ENCODE measurements around the gene PSMC6.

DNA sequence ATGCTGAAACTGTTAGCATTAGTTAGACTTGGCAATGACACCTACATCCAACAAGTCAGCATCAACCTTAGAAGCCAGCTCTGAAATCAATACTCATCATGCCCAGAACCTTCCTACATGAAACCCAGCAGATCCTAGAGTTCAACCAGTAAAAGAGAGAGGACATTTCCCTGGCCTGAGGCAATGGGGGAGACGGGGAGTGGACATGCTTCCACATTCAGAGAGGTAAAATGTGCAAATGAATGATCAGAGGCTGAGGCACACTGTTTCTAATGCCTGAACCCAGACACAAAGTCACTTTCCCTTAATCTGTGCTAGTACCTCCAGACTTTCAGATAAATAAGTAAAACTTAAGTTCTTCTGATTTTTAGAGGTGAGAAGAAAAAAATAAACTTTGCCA lies 46.2 kb upstream of the PSMC6 start:
- TF ChIP-seq, protein P1, sequence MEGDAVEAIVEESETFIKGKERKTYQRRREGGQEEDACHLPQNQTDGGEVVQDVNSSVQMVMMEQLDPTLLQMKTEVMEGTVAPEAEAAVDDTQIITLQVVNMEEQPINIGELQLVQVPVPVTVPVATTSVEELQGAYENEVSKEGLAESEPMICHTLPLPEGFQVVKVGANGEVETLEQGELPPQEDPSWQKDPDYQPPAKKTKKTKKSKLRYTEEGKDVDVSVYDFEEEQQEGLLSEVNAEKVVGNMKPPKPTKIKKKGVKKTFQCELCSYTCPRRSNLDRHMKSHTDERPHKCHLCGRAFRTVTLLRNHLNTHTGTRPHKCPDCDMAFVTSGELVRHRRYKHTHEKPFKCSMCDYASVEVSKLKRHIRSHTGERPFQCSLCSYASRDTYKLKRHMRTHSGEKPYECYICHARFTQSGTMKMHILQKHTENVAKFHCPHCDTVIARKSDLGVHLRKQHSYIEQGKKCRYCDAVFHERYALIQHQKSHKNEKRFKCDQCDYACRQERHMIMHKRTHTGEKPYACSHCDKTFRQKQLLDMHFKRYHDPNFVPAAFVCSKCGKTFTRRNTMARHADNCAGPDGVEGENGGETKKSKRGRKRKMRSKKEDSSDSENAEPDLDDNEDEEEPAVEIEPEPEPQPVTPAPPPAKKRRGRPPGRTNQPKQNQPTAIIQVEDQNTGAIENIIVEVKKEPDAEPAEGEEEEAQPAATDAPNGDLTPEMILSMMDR (conservative IDR thresholded peaks at IDR 0.05 in 1 of 2, IDR thresholded peaks at IDR 0.05 in 1 of 2; ENCODE audit: low read depth in 1 of 2, low read length in 2 of 2) = no peak
- TF ChIP-seq EZH2 (IDR thresholded peaks at IDR 0.05; ENCODE audit: low read length, missing control alignments) = no peak

Measured in fibroblast of lung (primary cell).